ENCODE measurements around the gene ZSCAN23.

DNA sequence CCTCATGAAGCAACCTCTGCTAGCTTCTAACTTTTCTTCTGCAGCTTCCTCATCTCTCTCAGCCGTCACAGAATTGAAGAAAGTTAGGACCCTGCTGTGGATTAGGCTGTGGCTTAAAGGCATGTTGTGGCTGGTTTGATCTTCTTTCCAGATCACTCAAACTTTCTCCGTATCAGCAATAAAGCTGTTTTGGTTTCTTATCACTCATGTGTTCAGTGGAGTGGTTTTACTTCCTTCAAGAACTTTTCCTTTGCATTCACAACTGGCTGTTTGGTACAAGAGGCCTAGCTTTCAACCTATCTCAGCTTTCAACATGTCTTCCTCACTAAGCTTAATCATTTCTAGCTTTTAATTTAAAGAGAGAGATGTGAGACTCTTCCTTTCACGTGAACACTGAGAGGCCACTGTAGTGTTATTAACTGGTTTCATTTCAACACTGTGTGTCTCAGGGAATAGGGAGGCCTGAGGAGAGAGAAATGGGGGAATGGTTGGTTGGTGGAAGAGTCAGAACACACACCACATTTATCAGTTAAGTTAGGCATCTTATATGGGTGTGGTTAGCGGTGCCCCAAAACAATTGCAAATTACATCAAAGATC, 17.2 kb downstream of the ZSCAN23 start:
- TF ChIP-seq TAF1 (IDR thresholded peaks at IDR 0.05; ENCODE audit: low read depth), result no peak
- TF ChIP-seq, protein P1, sequence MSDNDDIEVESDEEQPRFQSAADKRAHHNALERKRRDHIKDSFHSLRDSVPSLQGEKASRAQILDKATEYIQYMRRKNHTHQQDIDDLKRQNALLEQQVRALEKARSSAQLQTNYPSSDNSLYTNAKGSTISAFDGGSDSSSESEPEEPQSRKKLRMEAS (IDR thresholded peaks at IDR 0.05), result no peak
- TF ChIP-seq, protein P2, sequence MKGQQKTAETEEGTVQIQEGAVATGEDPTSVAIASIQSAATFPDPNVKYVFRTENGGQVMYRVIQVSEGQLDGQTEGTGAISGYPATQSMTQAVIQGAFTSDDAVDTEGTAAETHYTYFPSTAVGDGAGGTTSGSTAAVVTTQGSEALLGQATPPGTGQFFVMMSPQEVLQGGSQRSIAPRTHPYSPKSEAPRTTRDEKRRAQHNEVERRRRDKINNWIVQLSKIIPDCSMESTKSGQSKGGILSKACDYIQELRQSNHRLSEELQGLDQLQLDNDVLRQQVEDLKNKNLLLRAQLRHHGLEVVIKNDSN (IDR thresholded peaks at IDR 0.05), result no peak
- TF ChIP-seq YY1 (IDR thresholded peaks at IDR 0.05; ENCODE audit: low read depth), result no peak
- TF ChIP-seq TEAD4 (IDR thresholded peaks at IDR 0.05), result no peak
- TF ChIP-seq EGR1 (IDR thresholded peaks at IDR 0.05), result no peak

All from Ishikawa (cell line).